Spleen (tissue), 11 donors: ENCODE results near the gene ATP8A2. TPM values are rescaled to one million over a fixed set of nuclear protein-coding genes. Genes with fewer than 3 reads are reported as not detected.

Source experiments
- DNase-seq: peaks from one replicate; pipeline ENCODE4 v3.0.0-alpha.2; 2020
- H3K27ac ChIP-seq, 8 donors: fragments of 200-600 bp; sonication (generic) in 7 of 8; 1 replicate in 4 of 8; 2 replicates in 4 of 8; pipeline versions ENCODE4 v1.5.0 to v1.8.0; 2016 to 2021; ENCODE audit warnings: inconsistent platforms in 4 of 8, mild to moderate bottlenecking in 4 of 8, moderate library complexity in 1 of 8
- H3K27me3 ChIP-seq, 7 donors: fragments of 200-600 bp; sonication (generic) in 6 of 7; replicated peaks in 1 of 7; 1 replicate in 4 of 7; 2 replicates in 3 of 7; pipeline versions ENCODE4 v1.5.0 to v1.8.0; 2016 to 2021; ENCODE audit warnings: inconsistent platforms in 3 of 7, mild to moderate bottlenecking in 1 of 7
- H3K36me3 ChIP-seq, 6 donors: fragments of 200-600 bp; sonication (generic) in 5 of 6; 1 replicate in 4 of 6; 2 replicates in 2 of 6; pipeline versions ENCODE4 v1.5.0 to v1.8.0; 2016 to 2021; ENCODE audit warnings: inconsistent platforms in 2 of 6
- H3K4me1 ChIP-seq, 6 donors: fragments of 200-600 bp; sonication (generic) in 5 of 6; 1 replicate in 3 of 6; 2 replicates in 3 of 6; pipeline versions ENCODE4 v1.5.0 to v1.8.0; 2016 to 2021; ENCODE audit warnings: inconsistent platforms in 3 of 6
- H3K4me3 ChIP-seq, 8 donors: fragments of 200-600 bp; sonication (generic) in 7 of 8; 1 replicate in 4 of 8; 2 replicates in 4 of 8; pipeline versions ENCODE4 v1.5.0 to v1.8.0; 2016 to 2021; ENCODE audit warnings: inconsistent platforms in 4 of 8, mild to moderate bottlenecking in 4 of 8, moderate library complexity in 2 of 8
- H3K9me3 ChIP-seq, 8 donors: fragments of 200-600 bp; sonication (generic) in 7 of 8; 1 replicate in 4 of 8; 2 replicates in 4 of 8; pipeline versions ENCODE4 v1.5.0 to v1.8.0; 2016 to 2021; ENCODE audit warnings: inconsistent platforms in 4 of 8
- POLR2A ChIP-seq, 3 donors: fragments of 450-650 bp; IDR thresholded peaks; one replicate each; pipeline ENCODE4 v1.5.1; 2017; ENCODE audit warnings: antibody characterized with exemption in 3 of 3, mild to moderate bottlenecking in 1 of 3
- POLR2AphosphoS5 ChIP-seq, 3 donors: sonication (generic); formaldehyde crosslinking; IDR thresholded peaks; one replicate each; pipeline ENCODE4 v1.5.1; 2017; ENCODE audit warnings: antibody characterized with exemption in 3 of 3
- WGBS, 5 donors: extraction: QIAGEN DNeasy Blood & Tissue Kit in 3 of 5; methylation state at CpG; one replicate each; pipeline versions ENCODE4 v1.1.5 to v1.1.7; 2013 to 2018; 5-methylcytosine and 5-hydroxymethylcytosine counted together
- intact Hi-C: fragments of 100-400 bp; cut with DNase I; formaldehyde crosslinking; loops from one replicate; pipeline ENCODE4 v1.15.0; 2023; ENCODE audit warnings: low total_unique reads
- polyA plus RNA-seq, 3 donors: library from polyadenylated mRNA; stranded (reverse); fragments of 200-250 nt; gene quantifications; one replicate each; pipeline ENCODE4 v1.2.1, GENCODE V29; 2013
- total RNA-seq, 7 donors: library from RNA; depleted of rRNA in 3 of 7; stranded (reverse); fragments of >200 nt in 3 of 7; fragmentation: NEBNext Ultra II Directional in 4 of 7; extraction: Animal tissue kit (Norgen Biotek cat#: 25700) in 4 of 7; gene quantifications; one replicate each; pipeline versions ENCODE4 v1.1.0 to v1.2.1, GENCODE V29; 2016 to 2021
- TF ChIP-seq, protein P1 (sequence below), 11 experiments: fragments of 200-600 bp in 7 of 11; fragments of 450-650 bp in 4 of 11; sonication (generic) in 4 of 11; IDR thresholded peaks in 8 of 11; conservative IDR thresholded peaks in 3 of 11; 1 replicate in 7 of 11; 2 replicates in 4 of 11; pipeline versions ENCODE4 v1.4.0 to v1.8.0; 2016 to 2021; ENCODE audit warnings: antibody characterized with exemption in 11 of 11, inconsistent platforms in 4 of 11, mild to moderate bottlenecking in 1 of 11
- donor health status: healthy with polysubstance abuse.
- donor health status: DM: no; HTN: no; CAD: no; lungs with moderate emphysema.
- donor health status: DM: no; HTN: no; CAD: no.
- donor health status: Bipolar disorder and iron deficiency.
- donor health status: healthy.
- donor health status: DM: no; HTN: no; CAD: no.
- donor health status: DM: yes; HTN: yes; CAD: no.

ATP8A2 gene
- total and polyA plus RNA-seq, 10 donors, result 0.09 to 0.46 (median 0.25) TPM

DNA sequence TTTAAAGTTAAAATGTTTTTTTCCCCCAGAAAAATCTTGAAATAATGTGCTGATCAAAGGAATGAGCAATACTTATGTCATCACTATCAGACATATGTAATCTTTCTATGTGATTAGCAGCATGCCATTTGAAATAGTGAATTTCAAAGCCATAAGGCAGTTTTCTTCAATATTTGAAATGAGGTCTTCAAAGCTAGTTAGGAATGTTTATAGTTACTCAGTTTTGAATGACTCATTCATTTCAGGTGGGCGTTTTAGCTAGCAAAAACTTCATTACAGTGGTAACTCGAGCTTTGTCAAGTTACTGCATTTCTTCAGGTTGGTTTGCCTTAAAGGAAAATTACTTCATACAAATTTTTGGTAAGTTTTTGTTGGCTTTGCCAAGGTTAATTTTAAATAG, 102.1 kb downstream of the ATP8A2 start:
- H3K36me3 ChIP-seq, result no peaks in the 10 kb centered on the region
- TF ChIP-seq, protein P1, sequence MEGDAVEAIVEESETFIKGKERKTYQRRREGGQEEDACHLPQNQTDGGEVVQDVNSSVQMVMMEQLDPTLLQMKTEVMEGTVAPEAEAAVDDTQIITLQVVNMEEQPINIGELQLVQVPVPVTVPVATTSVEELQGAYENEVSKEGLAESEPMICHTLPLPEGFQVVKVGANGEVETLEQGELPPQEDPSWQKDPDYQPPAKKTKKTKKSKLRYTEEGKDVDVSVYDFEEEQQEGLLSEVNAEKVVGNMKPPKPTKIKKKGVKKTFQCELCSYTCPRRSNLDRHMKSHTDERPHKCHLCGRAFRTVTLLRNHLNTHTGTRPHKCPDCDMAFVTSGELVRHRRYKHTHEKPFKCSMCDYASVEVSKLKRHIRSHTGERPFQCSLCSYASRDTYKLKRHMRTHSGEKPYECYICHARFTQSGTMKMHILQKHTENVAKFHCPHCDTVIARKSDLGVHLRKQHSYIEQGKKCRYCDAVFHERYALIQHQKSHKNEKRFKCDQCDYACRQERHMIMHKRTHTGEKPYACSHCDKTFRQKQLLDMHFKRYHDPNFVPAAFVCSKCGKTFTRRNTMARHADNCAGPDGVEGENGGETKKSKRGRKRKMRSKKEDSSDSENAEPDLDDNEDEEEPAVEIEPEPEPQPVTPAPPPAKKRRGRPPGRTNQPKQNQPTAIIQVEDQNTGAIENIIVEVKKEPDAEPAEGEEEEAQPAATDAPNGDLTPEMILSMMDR (IDR thresholded peaks at IDR 0.05 in 8 of 11, conservative IDR thresholded peaks at IDR 0.05 in 3 of 11), result no peak
- TF ChIP-seq POLR2AphosphoS5 (IDR thresholded peaks at IDR 0.05) (no peak), POLR2A (IDR thresholded peaks at IDR 0.05) (no peak)

DNA sequence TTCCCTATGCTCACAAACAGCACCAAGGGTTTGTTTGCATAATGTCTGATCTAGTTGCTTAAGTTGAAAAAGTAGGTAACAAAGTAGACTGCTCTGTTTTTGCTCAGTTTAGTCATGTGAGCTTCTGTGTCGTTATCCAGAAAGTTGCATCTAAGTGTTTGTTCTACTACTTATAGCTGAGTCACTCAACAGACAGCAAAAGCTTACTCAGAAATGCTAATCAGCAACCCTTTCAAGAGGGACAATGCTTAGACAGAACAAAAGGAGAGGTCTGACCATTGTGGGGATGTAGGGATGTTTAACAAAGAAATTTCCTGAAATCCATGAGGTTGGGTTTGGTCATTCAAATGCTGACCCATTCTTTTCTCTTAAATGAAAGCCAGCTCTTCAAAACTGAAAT, 106.4 kb downstream of the ATP8A2 start:
- Histone ChIP-seq H3K4me1 (no peaks in the 10 kb centered on the region), H3K36me3 (no peaks in the 10 kb centered on the region), H3K9me3 (peaks cover 0 to 17% (median 11%) of the 10 kb centered on the region in 8 donors), H3K4me3 (no peak overlapping the region), H3K27me3 (peaks cover 0 to 11% (median 0%) of the 10 kb centered on the region in 7 donors), H3K27ac (no peak overlapping the region)
- intact Hi-C loops, result no loop called here
- no peak for DNase-seq
- WGBS, 5 donors, result 64 to 77% (median 71%) methylated on average over 1 of the region's 1 CpG
- TF ChIP-seq POLR2A (IDR thresholded peaks at IDR 0.05), result no peak
- TF ChIP-seq, protein P1 (IDR thresholded peaks at IDR 0.05 in 8 of 11, conservative IDR thresholded peaks at IDR 0.05 in 3 of 11), result no peak
- no peak for TF ChIP-seq POLR2AphosphoS5 (IDR thresholded peaks at IDR 0.05)

More for the DNA sequence above, 102.1 kb downstream of the ATP8A2 start:
- WGBS, 5 donors, result 54 to 76% (median 63%) methylated on average over 2 of the region's 2 CpGs
- Histone ChIP-seq H3K9me3 (no peaks in the 10 kb centered on the region), H3K27me3 (peaks cover 0 to 49% (median 17%) of the 10 kb centered on the region in 7 donors), H3K4me1 (peaks cover 0 to 2% (median 0%) of the 10 kb centered on the region in 6 donors), H3K27ac (no peak overlapping the region), H3K4me3 (no peak overlapping the region)
- DNase-seq, result no peak
- intact Hi-C loops, result no loop called here

DNA sequence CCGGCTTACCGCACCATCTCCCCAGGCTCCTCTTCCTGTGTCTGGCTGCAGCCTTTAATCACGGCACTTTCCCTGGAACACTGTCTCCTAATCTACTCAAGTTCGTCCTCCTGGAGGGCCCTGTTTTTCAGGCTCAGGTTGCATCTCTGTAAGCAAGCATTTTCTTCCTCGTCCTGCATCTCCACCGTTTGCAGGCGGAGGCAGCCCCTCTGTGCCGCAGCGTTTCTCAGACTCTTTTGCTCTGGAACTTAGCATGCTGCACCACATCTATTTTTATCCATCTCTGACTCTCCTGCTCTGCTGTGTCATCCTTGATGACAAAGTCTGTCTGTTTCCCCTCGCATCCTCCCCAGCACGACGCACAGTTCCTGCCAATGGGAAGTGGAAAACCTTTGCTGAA, 117.5 kb downstream of the ATP8A2 start:
- peaks cover 0 to 49% (median 0%) of the 10 kb centered on the region in 7 donors for H3K27me3 ChIP-seq
- DNase-seq, result no peak
- H3K27ac ChIP-seq, result no peak overlapping the region
- WGBS, 5 donors, result 39 to 43% (median 40%) methylated on average over 12 of the region's 12 CpGs
- intact Hi-C loops, result no loop called here
- no peaks in the 10 kb centered on the region for H3K4me1 ChIP-seq
- no peak overlapping the region for H3K4me3 ChIP-seq
- peaks cover 0 to 10% (median 0%) of the 10 kb centered on the region in 8 donors for H3K9me3 ChIP-seq
- no peaks in the 10 kb centered on the region for H3K36me3 ChIP-seq
- TF ChIP-seq, protein P1 (IDR thresholded peaks at IDR 0.05 in 8 of 11, conservative IDR thresholded peaks at IDR 0.05 in 3 of 11), result no peak
- no peak for TF ChIP-seq POLR2AphosphoS5 (IDR thresholded peaks at IDR 0.05)
- no peak for TF ChIP-seq POLR2A (IDR thresholded peaks at IDR 0.05)

DNA sequence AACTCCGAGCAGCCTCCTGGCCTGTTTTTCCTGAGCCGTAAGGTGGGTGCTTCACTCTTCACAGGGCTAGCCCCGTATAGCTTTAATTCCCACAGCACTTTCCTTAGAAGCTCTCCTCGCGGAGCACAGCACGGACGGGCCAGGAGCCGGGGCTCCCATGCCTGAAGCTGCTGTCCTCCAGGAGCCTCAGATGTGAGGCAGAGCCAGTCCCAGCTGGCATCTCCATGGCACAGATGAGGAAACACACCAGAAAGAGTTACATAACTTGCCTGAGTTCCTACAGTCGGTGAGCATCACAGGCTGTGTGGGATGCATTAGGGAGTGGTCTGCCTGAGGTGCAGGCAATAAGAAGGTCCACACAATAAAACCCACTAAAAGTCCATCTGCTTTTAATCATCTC, 118.5 kb downstream of the ATP8A2 start:
- Histone ChIP-seq H3K9me3 (peaks cover 0 to 10% (median 0%) of the 10 kb centered on the region in 8 donors), H3K4me1 (no peaks in the 10 kb centered on the region), H3K27me3 (peaks cover 0 to 51% (median 0%) of the 10 kb centered on the region in 7 donors), H3K27ac (no peak overlapping the region), H3K4me3 (no peak overlapping the region), H3K36me3 (no peaks in the 10 kb centered on the region)
- no peak for DNase-seq
- TF ChIP-seq POLR2A (IDR thresholded peaks at IDR 0.05) (no peak), POLR2AphosphoS5 (IDR thresholded peaks at IDR 0.05) (no peak)
- TF ChIP-seq, protein P1 (IDR thresholded peaks at IDR 0.05 in 8 of 11, conservative IDR thresholded peaks at IDR 0.05 in 3 of 11), result no peak
- 76 to 79% (median 78%) methylated on average over 9 of the region's 9 CpGs for WGBS, 5 donors
- intact Hi-C loops, result no loop called here
